IPS-18c (cell line): ENCODE data around the gene SEC16A.
"Not testable (repeated sequence)": the region's sequence is repeated elsewhere in the genome, so short reads cannot be mapped to it uniquely, and the experiment has no call there.

Experiments
- H3K4me3 ChIP-seq: 2 replicates; pipeline ENCODE4 v1.7.0; 2013; ENCODE audit warnings: low read depth, mild to moderate bottlenecking, low read length, moderate library complexity; ENCODE audit not compliant: insufficient read depth
- H3K9me3 ChIP-seq: one replicate; pipeline ENCODE4 v1.6.1; 2013; ENCODE audit warnings: mild to moderate bottlenecking, low read length, moderate library complexity; ENCODE audit not compliant: control insufficient read depth, insufficient read depth

SEC16A gene

GRCh38 chr9:136426787-136427186 lies 56.1 kb downstream of the SEC16A start:
- H3K9me3 ChIP-seq: no peaks in the 10 kb centered on the region
- no peak overlapping the region for H3K4me3 ChIP-seq

- H3K9me3 ChIP-seq, H3K4me3 ChIP-seq: not testable (repeated sequence)
These were observed 57.5 kb downstream of the SEC16A start for GRCh38 chr9:136425367-136425766.

GRCh38 chr9:136424750-136425362 lies 58.0 kb downstream of the SEC16A start:
- Histone ChIP-seq H3K9me3 (no peaks in the 10 kb centered on the region), H3K4me3 (no peak overlapping the region)

- Histone ChIP-seq H3K9me3 (no peaks in the 10 kb centered on the region), H3K4me3 (no peak overlapping the region)
These were observed 59.3 kb downstream of the SEC16A start for GRCh38 chr9:136423432-136424146.

- Histone ChIP-seq H3K9me3 (no peaks in the 10 kb centered on the region), H3K4me3 (no peak overlapping the region)
These were observed 60.0 kb downstream of the SEC16A start for GRCh38 chr9:136422876-136423275.

- no peaks in the 10 kb centered on the region for H3K9me3 ChIP-seq
- no peak overlapping the region for H3K4me3 ChIP-seq
These were observed 61.0 kb downstream of the SEC16A start for GRCh38 chr9:136421791-136422190.

GRCh38 chr9:136419092-136419420 lies 63.8 kb downstream of the SEC16A start:
- Histone ChIP-seq H3K9me3 (no peaks in the 10 kb centered on the region), H3K4me3 (no peak overlapping the region)

- no peak overlapping the region for H3K4me3 ChIP-seq
- H3K9me3 ChIP-seq: no peaks in the 10 kb centered on the region
These were observed 64.4 kb downstream of the SEC16A start for GRCh38 chr9:136418182-136419091.

- Histone ChIP-seq H3K9me3 (no peaks in the 10 kb centered on the region), H3K4me3 (no peak overlapping the region)
These were observed 65.9 kb downstream of the SEC16A start for GRCh38 chr9:136416914-136417313.

- Histone ChIP-seq H3K4me3 (no peak overlapping the region), H3K9me3 (no peaks in the 10 kb centered on the region)
These were observed 66.4 kb downstream of the SEC16A start for GRCh38 chr9:136416427-136416826.

GRCh38 chr9:136412962-136413361 lies 69.9 kb downstream of the SEC16A start:
- no peaks in the 10 kb centered on the region for H3K9me3 ChIP-seq
- H3K4me3 ChIP-seq: no peak overlapping the region

GRCh38 chr9:136411378-136411777 lies 71.5 kb downstream of the SEC16A start:
- H3K4me3 ChIP-seq: peak overlapping the region; percentile 96
- H3K9me3 ChIP-seq: peaks cover 2% of the 10 kb centered on the region

GRCh38 chr9:136410500-136411287 lies 72.1 kb downstream of the SEC16A start, which contains the start of the genes ENTR1 and PMPCA:
ENTR1 (minus strand) TSS chr9:136410614; CDS start chr9:136410397, 217 bp downstream.
PMPCA (plus strand) TSS chr9:136410658; CDS start chr9:136410669, 11 bp downstream.
- Histone ChIP-seq H3K4me3 (peak within 1 kb of the TSS; percentile 96), H3K9me3 (peaks cover 2% of the 10 kb centered on the region)

- Histone ChIP-seq H3K9me3 (peaks cover 2% of the 10 kb centered on the region), H3K4me3 (peak overlapping the region; percentile 84)
These were observed 73.0 kb downstream of the SEC16A start for GRCh38 chr9:136409557-136410455.

GRCh38 chr9:136407911-136408310 lies 74.9 kb downstream of the SEC16A start:
- peaks cover 2% of the 10 kb centered on the region for H3K9me3 ChIP-seq
- H3K4me3 ChIP-seq: no peak overlapping the region

- not testable (repeated sequence) for H3K9me3 ChIP-seq, H3K4me3 ChIP-seq
These were observed 75.8 kb downstream of the SEC16A start for GRCh38 chr9:136407061-136407460.
